Esophagus muscularis mucosa (tissue), 4 donors: Measurements from ENCODE around the gene CDK5RAP2.

Experiments
- CTCF ChIP-seq, 3 experiments: fragments of 200-600 bp in 2 of 3; fragments of 450-650 bp in 1 of 3; sonication (generic) in 2 of 3; IDR thresholded peaks; one replicate each; pipeline ENCODE4 v1.5.1; 2017 to 2019; ENCODE audit warnings: antibody characterized with exemption in 3 of 3, mild to moderate bottlenecking in 2 of 3, moderate library complexity in 1 of 3
- EP300 ChIP-seq: sonication (generic); formaldehyde crosslinking; IDR thresholded peaks from one replicate; pipeline ENCODE4 v1.6.1; 2017; ENCODE audit warnings: antibody characterized with exemption
- POLR2A ChIP-seq: fragments of 450-650 bp; IDR thresholded peaks from one replicate; pipeline ENCODE4 v1.6.1; 2017; ENCODE audit warnings: antibody characterized with exemption, moderate library complexity, mild to moderate bottlenecking, low read depth
- POLR2AphosphoS5 ChIP-seq, 2 donors: sonication (generic); formaldehyde crosslinking; IDR thresholded peaks; one replicate each; pipeline ENCODE4 v1.6.1; 2017; ENCODE audit warnings: antibody characterized with exemption in 2 of 2

DNA sequence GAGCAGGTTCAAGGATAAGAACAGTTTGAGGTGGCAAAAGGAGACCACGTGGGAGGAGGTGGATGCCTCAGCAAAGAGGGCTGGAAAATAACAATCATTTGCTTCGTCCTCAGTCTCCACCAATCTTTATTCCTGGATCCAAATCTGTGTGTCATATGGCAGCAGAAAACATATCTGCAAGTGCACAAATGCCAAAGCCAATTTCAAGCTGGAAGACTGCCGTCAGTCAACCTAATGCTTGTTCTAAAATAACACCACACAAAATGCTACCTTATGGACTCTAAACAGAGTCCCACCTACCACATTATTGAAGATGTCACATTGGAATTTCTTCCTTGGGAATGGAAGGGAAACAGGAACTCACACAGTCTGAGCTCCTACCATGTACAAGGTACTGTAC lies 129.1 kb downstream of the CDK5RAP2 start:
- TF ChIP-seq CTCF (IDR thresholded peaks at IDR 0.05) (no peak), EP300 (no peak), POLR2AphosphoS5 (IDR thresholded peaks at IDR 0.05) (no peak), POLR2A (no peak)
